Left lung (tissue), 10 donors: ENCODE measurements around the gene SHQ1. TPM values are rescaled to one million over a fixed set of nuclear protein-coding genes. Genes with fewer than 3 reads are reported as not detected.

Experiments used
- ATAC-seq: fragments of 200-7000 bp; cut with Tn5 transposase; one replicate; pipeline ENCODE4 v1.9.1; 2020; ENCODE audit warnings: moderate library complexity
- DNase-seq, 4 donors: peaks; one replicate each; pipeline ENCODE4 v3.0.0-alpha.2; 2013 to 2020
- H3K27ac ChIP-seq, 2 donors: fragments of 200-600 bp; sonication (generic) in 1 of 2; one replicate each; pipeline versions ENCODE4 v1.5.0 to v1.8.0; 2020 to 2021
- H3K27me3 ChIP-seq, 2 donors: fragments of 200-600 bp; sonication (generic) in 1 of 2; one replicate each; pipeline versions ENCODE4 v1.5.0 to v1.8.0; 2020 to 2021
- H3K36me3 ChIP-seq, 2 donors: fragments of 200-600 bp; sonication (generic) in 1 of 2; one replicate each; pipeline versions ENCODE4 v1.5.0 to v1.8.0; 2020 to 2021
- H3K4me1 ChIP-seq, 2 donors: fragments of 200-600 bp; one replicate each; pipeline ENCODE4 v1.8.0; 2021
- H3K4me3 ChIP-seq, 2 donors: fragments of 200-600 bp; sonication (generic) in 1 of 2; one replicate each; pipeline versions ENCODE4 v1.5.0 to v1.8.0; 2020 to 2021; ENCODE audit warnings: mild to moderate bottlenecking in 1 of 2
- H3K9me3 ChIP-seq, 2 donors: fragments of 200-600 bp; sonication (generic) in 1 of 2; one replicate each; pipeline versions ENCODE4 v1.5.0 to v1.8.0; 2020 to 2021
- intact Hi-C, 2 donors: fragments of 100-400 bp; cut with DNase I; formaldehyde crosslinking; loops; one replicate each; pipeline versions ENCODE4 v1.11.2 to v1.14.2; 2022
- polyA plus RNA-seq, 6 donors: library from polyadenylated mRNA; unstranded; fragments of 120-200 nt; gene quantifications; one replicate each; pipeline ENCODE4 v1.2.1, GENCODE V29; 2013; ENCODE audit not compliant: insufficient read length in 6 of 6
- total RNA-seq, 2 donors: library from RNA; stranded (reverse); fragmentation: NEBNext Ultra II Directional; extraction: Animal tissue kit (Norgen Biotek cat#: 25700); gene quantifications; one replicate each; pipeline ENCODE4 v1.2.1, GENCODE V29; 2021
- TF ChIP-seq, protein P1 (sequence below), 2 donors: fragments of 200-600 bp; sonication (generic) in 1 of 2; IDR thresholded peaks; one replicate each; pipeline versions ENCODE4 v1.5.0 to v1.8.0; 2021; ENCODE audit warnings: antibody characterized with exemption in 2 of 2
- donor health status: DM: no; HTN: yes; CAD: no.
- donor health status: DM: no; HTN: no; CAD: no.

Gene SHQ1
- total and polyA plus RNA-seq, 8 donors, result 18.3 to 25.7 (median 21.1) TPM

DNA sequence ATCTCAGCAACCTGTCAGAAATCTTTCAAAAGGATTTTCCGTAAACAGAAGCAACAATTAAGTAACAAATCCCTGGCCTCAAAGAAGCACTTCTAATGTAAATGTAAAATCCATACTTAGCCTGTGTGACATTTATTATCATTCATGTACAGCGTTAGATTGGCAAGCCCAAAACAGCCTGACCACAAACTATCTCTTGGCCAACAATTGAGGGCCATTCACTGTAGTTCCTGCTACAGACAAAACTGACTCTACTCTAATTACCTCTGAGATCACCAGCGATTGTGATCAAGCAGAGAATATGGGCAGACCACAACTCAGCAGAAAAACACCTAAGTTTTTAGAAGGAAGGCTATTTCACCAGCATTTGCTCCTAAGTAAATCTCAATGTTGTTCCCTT lies 9.2 kb downstream of the SHQ1 start:
- intact Hi-C loops, result no loop called here
- Histone ChIP-seq H3K9me3 (no peaks in the 10 kb centered on the region), H3K27ac (no peak overlapping the region), H3K27me3 (no peaks in the 10 kb centered on the region), H3K4me3 (no peak overlapping the region), H3K4me1 (no peaks in the 10 kb centered on the region), H3K36me3 (peaks cover 0 to 54% of the 10 kb centered on the region in 2 donors)
- ATAC-seq (no peak), DNase-seq (no peak)
- TF ChIP-seq, protein P1, sequence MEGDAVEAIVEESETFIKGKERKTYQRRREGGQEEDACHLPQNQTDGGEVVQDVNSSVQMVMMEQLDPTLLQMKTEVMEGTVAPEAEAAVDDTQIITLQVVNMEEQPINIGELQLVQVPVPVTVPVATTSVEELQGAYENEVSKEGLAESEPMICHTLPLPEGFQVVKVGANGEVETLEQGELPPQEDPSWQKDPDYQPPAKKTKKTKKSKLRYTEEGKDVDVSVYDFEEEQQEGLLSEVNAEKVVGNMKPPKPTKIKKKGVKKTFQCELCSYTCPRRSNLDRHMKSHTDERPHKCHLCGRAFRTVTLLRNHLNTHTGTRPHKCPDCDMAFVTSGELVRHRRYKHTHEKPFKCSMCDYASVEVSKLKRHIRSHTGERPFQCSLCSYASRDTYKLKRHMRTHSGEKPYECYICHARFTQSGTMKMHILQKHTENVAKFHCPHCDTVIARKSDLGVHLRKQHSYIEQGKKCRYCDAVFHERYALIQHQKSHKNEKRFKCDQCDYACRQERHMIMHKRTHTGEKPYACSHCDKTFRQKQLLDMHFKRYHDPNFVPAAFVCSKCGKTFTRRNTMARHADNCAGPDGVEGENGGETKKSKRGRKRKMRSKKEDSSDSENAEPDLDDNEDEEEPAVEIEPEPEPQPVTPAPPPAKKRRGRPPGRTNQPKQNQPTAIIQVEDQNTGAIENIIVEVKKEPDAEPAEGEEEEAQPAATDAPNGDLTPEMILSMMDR (IDR thresholded peaks at IDR 0.05), result no peak

DNA sequence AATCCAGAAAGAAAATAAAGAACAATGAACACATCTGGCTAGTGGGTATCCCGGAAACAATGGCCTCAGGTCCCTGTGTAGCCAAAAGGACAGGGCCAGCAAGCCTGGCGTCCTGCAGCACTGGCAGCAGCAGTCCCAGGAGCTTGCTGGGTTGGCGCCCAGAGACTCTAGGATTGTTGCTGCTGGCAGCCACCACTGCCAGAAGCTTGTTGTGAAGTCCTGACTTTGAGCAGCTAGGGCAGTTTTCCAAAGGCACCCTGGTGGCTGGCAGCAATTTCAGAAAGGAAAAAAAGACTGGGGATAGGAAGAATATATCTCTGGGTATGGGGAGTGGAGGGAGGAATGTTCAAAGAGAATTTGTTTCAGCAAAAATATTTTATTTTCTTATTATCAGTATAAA lies 11.3 kb downstream of the SHQ1 start:
- TF ChIP-seq, protein P1 (IDR thresholded peaks at IDR 0.05), result no peak
- ATAC-seq (peak; percentile 21), DNase-seq (no peak)
- H3K27ac ChIP-seq, result no peak overlapping the region
- no peaks in the 10 kb centered on the region for H3K4me1 ChIP-seq
- H3K36me3 ChIP-seq, result peaks cover 0 to 59% of the 10 kb centered on the region in 2 donors
- intact Hi-C loops, result no loop called here
- no peak overlapping the region for H3K4me3 ChIP-seq
- H3K27me3 ChIP-seq, result no peaks in the 10 kb centered on the region
- no peaks in the 10 kb centered on the region for H3K9me3 ChIP-seq

DNA sequence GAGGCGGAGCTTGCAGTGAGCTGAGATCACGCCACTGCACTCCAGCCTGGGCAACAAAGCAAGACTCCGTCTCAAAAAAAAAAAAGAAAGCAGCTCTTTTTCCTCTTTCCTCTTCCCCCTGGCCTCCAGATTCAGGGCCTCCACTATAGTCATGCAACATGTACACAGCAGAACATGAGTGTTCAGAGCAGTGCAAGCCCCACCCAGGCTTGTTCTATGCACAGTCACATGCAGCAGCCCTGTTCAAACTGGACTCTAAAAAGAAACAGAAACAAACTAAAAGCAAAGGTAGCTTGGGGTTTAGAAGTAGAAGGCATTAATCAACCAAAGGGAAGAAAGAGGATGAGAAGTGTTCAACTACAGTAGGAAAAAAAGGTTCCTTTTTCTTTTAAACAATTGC lies 11.8 kb downstream of the SHQ1 start:
- Histone ChIP-seq H3K4me1 (no peaks in the 10 kb centered on the region), H3K27me3 (no peaks in the 10 kb centered on the region), H3K27ac (no peak overlapping the region), H3K36me3 (peaks cover 0 to 54% of the 10 kb centered on the region in 2 donors), H3K9me3 (no peaks in the 10 kb centered on the region), H3K4me3 (no peak overlapping the region)
- TF ChIP-seq, protein P1 (IDR thresholded peaks at IDR 0.05), result no peak
- intact Hi-C loops, result no loop called here
- ATAC-seq (no peak), DNase-seq (no peak)

DNA sequence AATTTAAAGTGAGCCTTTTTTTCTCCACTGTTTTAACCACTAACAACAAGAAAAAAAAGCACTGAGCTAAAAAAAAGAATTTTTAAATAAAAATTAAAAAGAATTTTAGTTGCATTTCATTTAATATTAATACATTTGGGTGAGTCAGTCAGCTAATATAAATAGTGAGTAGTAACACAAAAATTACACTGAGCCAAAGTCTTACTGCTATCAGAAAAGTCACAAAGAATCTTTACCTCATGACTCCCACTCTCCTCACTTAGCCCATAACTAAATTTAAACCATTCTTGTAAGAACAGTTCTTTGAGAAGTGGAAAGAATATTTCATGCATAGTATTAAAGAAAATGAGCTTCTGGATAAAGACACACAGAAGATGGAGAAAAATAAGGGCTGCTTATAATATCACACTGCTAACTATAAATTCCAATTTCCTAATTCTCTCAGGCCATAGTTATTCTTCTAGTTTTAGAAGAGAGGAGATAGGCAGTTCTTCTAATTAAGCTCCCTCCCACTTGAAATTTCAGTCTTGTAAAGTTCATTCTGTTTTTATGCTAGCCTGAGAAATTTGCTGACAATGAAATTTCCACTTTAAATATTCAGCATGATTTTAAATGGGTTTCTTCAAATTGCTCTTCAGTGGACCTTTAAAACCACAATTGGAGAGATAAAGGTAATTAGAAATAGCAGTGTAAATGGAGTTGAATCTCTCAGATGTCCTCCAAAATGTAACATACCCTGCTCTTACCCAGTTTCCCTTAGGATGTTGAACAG lies 17.6 kb downstream of the SHQ1 start:
- ATAC-seq, result no peak
- H3K36me3 ChIP-seq, result peaks cover 0 to 21% of the 10 kb centered on the region in 2 donors

DNA sequence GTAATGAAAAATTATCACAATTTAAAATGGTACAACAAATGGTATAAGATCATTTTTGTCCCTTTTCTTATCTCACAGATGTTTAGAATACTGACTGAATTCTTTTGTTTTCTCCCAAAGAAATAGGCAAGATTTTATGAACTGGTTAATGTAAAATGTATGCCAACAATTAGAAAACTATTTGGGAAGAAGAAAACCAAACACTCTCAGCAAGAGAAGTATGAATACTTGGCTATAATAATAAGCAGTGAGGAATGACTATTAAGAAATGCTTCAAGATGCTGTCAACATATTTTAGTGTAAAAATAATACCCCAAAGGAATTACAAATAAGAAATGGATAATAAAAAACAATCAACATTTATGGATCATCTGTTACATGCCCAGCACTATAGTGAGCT lies 18.5 kb downstream of the SHQ1 start:
- Histone ChIP-seq H3K27ac (no peak overlapping the region), H3K27me3 (no peaks in the 10 kb centered on the region), H3K4me3 (no peak overlapping the region), H3K36me3 (peaks cover 0 to 12% of the 10 kb centered on the region in 2 donors), H3K9me3 (no peaks in the 10 kb centered on the region), H3K4me1 (no peaks in the 10 kb centered on the region)
- intact Hi-C loops, result loop anchor here in 1 of 2 donors (10.0 kb wide), 1 partner anchor 1095 kb away; no protein-coding TSS in a partner anchor
- DNase-seq (no peak), ATAC-seq (no peak)
- TF ChIP-seq, protein P1 (IDR thresholded peaks at IDR 0.05), result no peak

More for the DNA sequence above, 17.6 kb downstream of the SHQ1 start:
- Histone ChIP-seq H3K9me3 (no peaks in the 10 kb centered on the region), H3K4me3 (no peak overlapping the region), H3K4me1 (no peaks in the 10 kb centered on the region), H3K27ac (no peak overlapping the region), H3K27me3 (no peaks in the 10 kb centered on the region)
- intact Hi-C loops, result no loop called here
- DNase-seq, result no peak
- TF ChIP-seq, protein P1 (IDR thresholded peaks at IDR 0.05), result no peak
